H1 (cell line): ENCODE measurements around the gene TTC21A. TPM values are rescaled to one million over a fixed set of nuclear protein-coding genes. Genes with fewer than 3 reads are reported as not detected.
A peak's percentile ranks its signal among the peaks of the same experiment; 100 is the strongest.

ENCODE experiments used
- ATF2 ChIP-seq: IDR thresholded peaks from 2 replicates; pipeline ENCODE4 v1.6.1; 2012; ENCODE audit warnings: low read length, inconsistent platforms
- ATF3 ChIP-seq: IDR thresholded peaks from 2 replicates; pipeline ENCODE4 v1.6.1; 2011; ENCODE audit warnings: low read depth, mild to moderate bottlenecking, low read length; ENCODE audit not compliant: insufficient read depth
- CEBPB ChIP-seq: IDR thresholded peaks from 2 replicates; pipeline ENCODE4 v1.6.1; 2012; ENCODE audit warnings: low read depth, low read length
- CTCF ChIP-seq, 3 experiments: IDR thresholded peaks; 1 replicate in 2 of 3; 2 replicates in 1 of 3; pipeline versions ENCODE4 v1.5.1 to v1.6.1; 2011; ENCODE audit warnings: low read length in 3 of 3, mild to moderate bottlenecking in 3 of 3, inconsistent platforms in 2 of 3, low read depth in 1 of 3, moderate library complexity in 1 of 3; ENCODE audit not compliant: insufficient read depth in 1 of 3; ENCODE audit errors: control extremely low read depth in 1 of 3
- E2F6 ChIP-seq: IDR thresholded peaks from 2 replicates; pipeline ENCODE4 v1.6.1; 2012; ENCODE audit warnings: inconsistent platforms
- HDAC6 ChIP-seq: IDR thresholded peaks from one replicate; pipeline ENCODE4 v1.7.1; 2012; ENCODE audit warnings: low read depth, mild to moderate bottlenecking, inconsistent platforms, low read length, moderate library complexity
- MAFK ChIP-seq: IDR thresholded peaks from 2 replicates; pipeline ENCODE4 v1.6.1; 2012; ENCODE audit warnings: low read depth, mild to moderate bottlenecking, improper control_type of control experiment, low read length
- NRF1 ChIP-seq: IDR thresholded peaks from 2 replicates; pipeline ENCODE4 v1.6.1; 2011; ENCODE audit warnings: mild to moderate bottlenecking, low read depth, low read length, improper control_type of control experiment
- RNF2 ChIP-seq: fragments of 200-900, 300-1000 bp; sonication (generic); IDR thresholded peaks from 2 replicates; pipeline ENCODE4 v1.7.1; 2016; ENCODE audit warnings: borderline replicate concordance, low read depth, mild to moderate bottlenecking, antibody characterized with exemption, low read length; ENCODE audit not compliant: poor library complexity, severe bottlenecking; ENCODE audit errors: missing control alignments
- SIN3A ChIP-seq, 2 experiments: IDR thresholded peaks in 1 of 2; conservative IDR thresholded peaks in 1 of 2; 2 replicates each; pipeline ENCODE4 v1.6.1; 2011 to 2012; ENCODE audit warnings: low read length in 2 of 2, improper control_type of control experiment in 1 of 2, low read depth in 1 of 2, mild to moderate bottlenecking in 1 of 2
- SIRT6 ChIP-seq: IDR thresholded peaks from one replicate; pipeline ENCODE4 v1.7.1; 2012; ENCODE audit warnings: low read length, inconsistent platforms
- SP1 ChIP-seq: IDR thresholded peaks from 2 replicates; pipeline ENCODE4 v1.6.1; 2011; ENCODE audit warnings: low read depth, low read length
- SP4 ChIP-seq: IDR thresholded peaks from 2 replicates; pipeline ENCODE4 v1.6.1; 2012; ENCODE audit warnings: low read length, inconsistent platforms
- TBP ChIP-seq: IDR thresholded peaks from 2 replicates; pipeline ENCODE4 v1.6.1; 2011; ENCODE audit warnings: low read depth, low read length, improper control_type of control experiment
- TEAD4 ChIP-seq: IDR thresholded peaks from 2 replicates; pipeline ENCODE4 v1.6.1; 2012; ENCODE audit warnings: low read depth, low read length, inconsistent platforms, mixed read lengths
- USF2 ChIP-seq: IDR thresholded peaks from 2 replicates; pipeline ENCODE4 v1.6.1; 2011; ENCODE audit warnings: low read length, improper control_type of control experiment
- YY1 ChIP-seq: IDR thresholded peaks from 2 replicates; pipeline ENCODE4 v1.6.1; 2011; ENCODE audit warnings: low read depth, mild to moderate bottlenecking, low read length
- polyA plus RNA-seq, 7 experiments: library from polyadenylated mRNA; depleted of rRNA in 3 of 7; stranded (reverse) in 5 of 7; unstranded in 2 of 7; fragments of >200 nt in 5 of 7; fragments of 200-250 nt in 2 of 7; gene quantifications; 1 replicate in 5 of 7; 2 replicates in 1 of 7; 4 replicates in 1 of 7; pipeline versions ENCODE4 v1.2.1 to v1.2.3, GENCODE V29; 2011 to 2013; ENCODE audit warnings: missing spikeins in 2 of 7, mixed read lengths in 2 of 7
- total RNA-seq: library from RNA; stranded (reverse); fragmentation: NEBNext Ultra II Directional; extraction: Animal tissue kit (Norgen Biotek cat#: 25700); gene quantifications from 2 replicates; pipeline ENCODE4 v1.2.1, GENCODE V29; 2021

The TTC21A gene
- total and polyA plus RNA-seq, 2 of the 8 experiments (the other 6 are each of a cell fraction or from before 2014, with no cell fraction given): 2.3 to 2.8 TPM

GRCh38 chr3:39107388-39108199, at the start of gene TTC21A, which contains the start of gene GORASP1 (continued):
- no peak for TF ChIP-seq RNF2
- TF ChIP-seq MAFK: no peak
- no peak for TF ChIP-seq ATF2
- TF ChIP-seq NRF1: no peak
- TF ChIP-seq SIN3A (conservative IDR thresholded peaks at IDR 0.05 in 1 of 2, IDR thresholded peaks at IDR 0.05 in 1 of 2; ENCODE audit: low read depth in 1 of 2, low read length in 2 of 2): peak; percentile 85 to 91; a peak in 2 of 4 replicates
- no peak for TF ChIP-seq SIRT6
- TF ChIP-seq ATF3: no peak
- TF ChIP-seq YY1: no peak
- TF ChIP-seq TEAD4: 0 out of 2 replicates have a peak, but pooled peaks have one; percentile 17
- no peak for TF ChIP-seq CEBPB
- no peak; the same call in 1 of the 2 replicates for TF ChIP-seq E2F6
- no peak for TF ChIP-seq SP1
- TF ChIP-seq CTCF (IDR thresholded peaks at IDR 0.05; ENCODE audit: control extremely low read depth in 1 of 3, insufficient read depth in 1 of 3, low read depth in 1 of 3, low read length in 3 of 3): no peak
- no peak for TF ChIP-seq HDAC6
- no peak for TF ChIP-seq SP4
- TF ChIP-seq USF2: no peak
- TF ChIP-seq TBP: peak; percentile 17; the same call in 1 of the 2 replicates
